ENCODE data around the gene CUEDC2.

CUEDC2 gene

DNA sequence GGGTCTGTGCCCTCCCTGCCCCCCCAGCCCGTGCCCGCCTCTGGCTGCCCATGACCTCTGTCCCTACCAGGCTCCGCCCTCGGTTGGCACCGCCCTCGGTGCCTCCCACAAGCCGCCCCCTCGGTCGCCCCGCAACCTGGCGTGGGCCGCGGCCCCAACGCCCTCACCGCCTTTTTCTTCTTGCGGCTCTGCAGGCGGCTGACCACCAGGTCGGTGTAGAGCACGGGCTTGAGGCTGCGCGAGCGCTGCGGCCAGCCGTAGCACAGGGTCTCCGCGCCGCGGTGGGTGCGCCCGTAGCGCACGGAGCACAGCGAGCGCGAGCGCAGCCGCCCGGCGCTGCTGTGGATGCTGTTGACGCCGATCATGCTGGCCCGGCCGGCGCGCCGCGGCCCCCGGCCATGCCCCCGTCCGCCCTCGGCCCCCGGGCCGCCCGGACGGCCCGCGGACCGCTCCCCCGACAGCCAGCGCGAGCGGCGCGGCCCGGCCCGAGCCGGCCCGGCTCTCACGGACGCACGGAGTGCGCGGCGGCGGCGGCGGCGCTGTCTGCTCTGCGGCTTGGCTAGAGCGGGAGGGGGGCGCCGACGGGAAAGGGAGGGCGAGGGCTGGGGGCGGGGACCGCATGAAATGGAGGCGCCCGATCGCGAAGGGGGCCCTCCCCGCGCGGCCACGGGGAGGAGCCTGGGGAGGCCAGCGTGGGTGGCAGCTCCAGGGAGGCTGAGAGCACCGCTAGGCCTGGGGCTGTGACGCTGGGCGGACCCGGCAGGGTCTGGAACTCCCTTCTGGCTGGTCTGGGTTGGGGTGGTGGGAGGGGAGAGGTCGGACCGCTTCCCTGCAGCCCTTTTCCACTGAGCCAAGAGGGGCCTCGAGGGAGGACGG lies 23.4 kb downstream of the CUEDC2 start:
- peak; percentile 77 to 79 for DNase-seq

GRCh38 chr10:102408131-102408727 lies 24.1 kb downstream of the CUEDC2 start:
- no peak for DNase-seq

DNA sequence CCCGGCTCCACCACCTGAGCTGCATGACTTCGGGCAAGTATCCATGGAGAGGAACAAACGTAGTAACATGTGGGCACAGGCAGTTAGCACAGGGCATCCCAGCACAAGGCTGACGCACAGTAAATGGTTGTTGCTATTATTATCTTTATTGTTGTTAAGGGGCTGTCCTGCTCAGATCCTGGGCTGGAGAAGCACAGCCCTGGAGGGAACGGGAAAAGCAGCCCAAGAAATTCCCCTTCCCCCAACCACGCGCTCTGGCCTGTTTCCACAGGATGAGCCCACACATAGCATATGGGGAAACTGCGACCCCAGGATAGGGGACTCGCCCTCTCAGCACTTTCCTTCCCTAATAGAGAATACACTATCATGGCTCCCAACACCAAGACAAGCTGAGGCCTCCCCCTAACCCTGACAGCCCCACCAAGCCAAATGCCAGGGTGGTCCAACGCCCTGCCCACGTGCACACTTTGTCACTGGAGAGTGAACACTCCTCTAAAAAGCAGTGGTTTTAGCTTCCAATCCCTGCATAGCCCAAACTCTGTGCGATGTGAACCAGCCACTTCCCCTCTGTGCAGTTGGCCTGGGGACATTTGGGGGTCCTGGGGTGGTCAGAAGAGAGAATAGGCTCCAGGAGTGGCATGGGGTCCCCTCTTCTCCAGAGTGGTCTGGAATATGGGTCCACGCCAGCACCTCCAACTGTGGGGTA lies 24.8 kb downstream of the CUEDC2 start:
- no peak for DNase-seq

DNA sequence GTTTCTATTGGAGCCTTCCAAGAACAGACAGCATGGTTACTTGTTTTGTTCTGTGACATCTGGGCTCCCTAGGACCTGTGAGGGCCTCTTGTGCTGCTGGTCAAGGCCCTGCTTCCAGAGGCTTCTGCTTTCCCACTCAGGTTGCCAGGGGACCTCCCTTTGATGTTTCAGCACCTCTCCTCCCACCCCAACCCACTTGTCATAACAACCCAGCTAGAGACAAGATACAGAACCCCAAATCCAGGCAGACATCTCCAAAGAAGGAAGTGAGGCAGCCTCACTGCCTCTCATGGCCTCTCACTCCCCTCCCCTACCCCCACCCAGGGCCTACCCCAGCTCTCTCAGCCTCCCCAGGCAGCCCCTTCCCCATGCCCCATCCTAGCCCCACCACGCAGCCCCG lies 25.6 kb downstream of the CUEDC2 start:
- DNase-seq = no peak

DNA sequence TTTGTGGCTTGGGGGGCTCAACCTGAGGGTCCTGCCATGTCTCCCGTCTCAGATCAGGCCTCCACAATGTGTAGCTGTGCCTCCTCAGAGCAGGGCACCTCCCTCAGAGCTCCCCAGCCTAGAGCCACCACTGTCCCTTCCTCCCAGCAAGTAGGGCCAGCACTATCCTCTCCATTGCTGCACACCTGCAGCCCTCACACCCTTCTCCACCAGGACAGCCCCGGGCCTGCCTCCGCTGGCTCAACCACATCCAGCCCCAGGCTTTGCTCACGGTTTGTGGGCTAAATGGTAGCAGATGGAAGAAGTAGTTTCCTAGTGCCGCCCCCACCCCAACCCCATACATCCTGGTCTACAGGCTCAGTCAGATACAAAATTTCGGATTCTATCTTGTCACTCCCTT lies 26.7 kb downstream of the CUEDC2 start:
- DNase-seq = no peak

DNA sequence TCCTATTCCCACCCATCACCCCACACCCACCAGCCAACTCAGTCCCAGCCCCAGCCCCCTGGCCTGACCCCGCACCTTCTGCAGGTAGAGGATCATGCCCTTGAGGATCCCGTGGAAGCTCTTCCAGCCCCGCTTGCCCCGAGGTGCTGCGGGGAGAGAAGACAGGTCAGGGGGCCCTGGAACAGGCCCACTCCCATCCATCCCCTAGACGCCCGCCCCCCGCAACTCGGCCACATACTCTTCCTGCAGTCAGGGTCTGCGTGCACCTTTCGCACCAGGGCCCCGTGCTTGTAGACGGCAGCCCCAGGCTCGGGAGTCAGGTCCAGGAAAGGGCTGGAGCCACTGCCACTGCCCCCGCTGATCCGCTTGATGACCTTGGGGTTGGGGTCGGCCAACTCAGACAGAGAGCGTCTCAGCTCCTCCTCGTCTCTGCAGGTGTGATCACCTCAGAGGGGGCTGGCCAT lies 27.2 kb downstream of the CUEDC2 start:
- DNase-seq = no peak

DNA sequence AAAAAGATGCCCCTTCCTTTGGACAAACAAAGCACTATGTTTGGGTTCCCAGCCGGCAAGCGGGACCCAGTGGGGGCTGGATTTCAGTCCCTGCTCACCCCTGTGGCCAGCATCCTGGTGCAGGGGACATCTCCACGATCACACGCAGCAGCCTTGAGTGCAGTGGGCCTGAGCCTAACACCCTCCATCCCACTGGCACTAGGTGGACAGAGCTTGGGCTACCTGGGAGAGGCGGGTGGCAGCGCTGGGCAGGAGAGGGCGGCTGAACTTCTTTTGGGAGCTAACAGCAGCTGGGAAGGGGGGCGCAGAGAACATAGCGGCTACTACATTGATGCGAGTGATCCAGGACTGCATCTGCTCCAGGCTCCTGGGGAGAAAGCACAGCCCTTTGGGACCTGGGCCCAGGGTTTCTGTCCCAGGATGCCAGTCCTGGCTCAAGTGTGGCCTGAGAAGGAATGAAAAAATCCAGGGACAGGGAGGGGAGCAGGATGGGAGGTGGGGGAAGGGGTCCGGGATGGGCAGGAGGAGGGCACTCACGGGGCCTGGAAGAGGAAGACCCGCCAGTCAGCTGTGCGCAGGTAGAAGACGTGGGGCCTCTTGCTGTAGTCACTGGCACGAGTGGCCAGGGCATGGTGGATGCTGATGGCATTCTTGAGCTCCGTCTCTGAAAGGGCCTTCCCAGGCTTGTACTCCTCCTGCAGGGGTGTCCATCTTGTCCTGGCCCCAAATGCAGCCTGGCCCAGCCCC lies 27.8 kb downstream of the CUEDC2 start:
- no peak for DNase-seq

DNA sequence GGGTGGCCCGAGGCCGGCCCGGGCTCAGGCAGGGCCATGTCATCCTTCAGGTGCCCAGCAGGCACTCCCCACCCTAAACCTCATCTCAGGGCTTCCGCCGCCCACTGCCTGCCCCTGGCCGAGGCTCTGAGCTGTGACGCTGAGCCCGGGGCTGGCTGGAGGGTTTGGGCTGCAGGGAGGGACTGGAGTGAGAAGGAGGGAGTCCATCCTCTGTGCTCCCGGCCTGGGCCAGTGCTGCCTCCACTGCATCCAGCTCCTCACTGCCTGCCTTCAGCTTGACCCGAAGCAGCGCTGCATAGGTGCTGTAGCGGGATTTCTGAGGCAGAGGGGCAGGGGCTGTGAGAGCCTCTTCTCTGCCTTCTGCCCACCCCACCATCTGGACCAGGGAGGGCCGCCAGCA lies 29.3 kb downstream of the CUEDC2 start:
- DNase-seq = no peak

GRCh38 chr10:102402512-102402896 lies 29.9 kb downstream of the CUEDC2 start:
- DNase-seq = no peak

- no peak for DNase-seq
These were observed 30.5 kb downstream of the CUEDC2 start for GRCh38 chr10:102401735-102402511.

GRCh38 chr10:102401342-102401654 lies 31.1 kb downstream of the CUEDC2 start:
- no peak for DNase-seq

DNA sequence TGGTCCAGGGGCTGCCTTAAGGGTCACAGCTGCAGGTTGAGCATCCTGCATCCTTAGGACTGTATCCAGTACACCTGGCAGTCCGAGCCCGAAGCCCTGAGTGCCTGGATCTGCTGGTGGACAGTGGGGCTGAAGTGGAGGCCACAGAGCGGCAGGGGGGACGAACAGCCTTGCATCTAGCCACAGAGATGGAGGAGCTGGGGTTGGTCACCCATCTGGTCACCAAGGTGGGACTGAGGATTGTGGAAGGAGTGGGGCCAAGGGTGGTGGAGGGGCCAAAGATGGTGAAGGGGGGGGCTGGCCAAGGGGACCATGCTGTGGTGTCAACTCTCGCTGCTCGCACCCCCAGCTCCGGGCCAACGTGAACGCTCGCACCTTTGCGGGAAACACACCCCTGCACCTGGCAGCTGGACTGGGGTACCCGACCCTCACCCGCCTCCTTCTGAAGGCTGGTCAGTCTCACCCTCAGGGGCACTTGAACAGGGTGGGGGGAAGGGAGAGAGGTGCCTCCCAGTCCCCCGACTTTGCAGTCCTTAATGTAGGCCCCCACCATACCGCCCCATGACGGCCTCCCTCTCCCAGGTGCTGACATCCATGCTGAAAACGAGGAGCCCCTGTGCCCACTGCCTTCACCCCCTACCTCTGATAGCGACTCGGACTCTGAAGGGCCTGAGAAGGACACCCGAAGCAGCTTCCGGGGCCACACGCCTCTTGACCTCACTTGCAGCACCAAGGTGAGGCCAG lies 31.6 kb downstream of the CUEDC2 start:
- no peak for DNase-seq

DNA sequence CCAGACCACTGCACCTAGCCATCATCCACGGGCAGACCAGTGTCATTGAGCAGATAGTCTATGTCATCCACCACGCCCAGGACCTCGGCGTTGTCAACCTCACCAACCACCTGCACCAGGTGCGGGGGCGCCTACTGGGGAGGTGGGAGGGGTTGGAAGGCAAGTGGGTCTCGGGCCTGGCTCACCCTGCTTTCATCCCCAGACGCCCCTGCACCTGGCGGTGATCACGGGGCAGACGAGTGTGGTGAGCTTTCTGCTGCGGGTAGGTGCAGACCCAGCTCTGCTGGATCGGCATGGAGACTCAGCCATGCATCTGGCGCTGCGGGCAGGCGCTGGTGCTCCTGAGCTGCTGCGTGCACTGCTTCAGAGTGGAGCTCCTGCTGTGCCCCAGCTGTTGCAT lies 32.3 kb downstream of the CUEDC2 start:
- no peak for DNase-seq

- DNase-seq = peak; percentile 79 to 81
These were observed 33.0 kb downstream of the CUEDC2 start for GRCh38 chr10:102399217-102400021.

DNA sequence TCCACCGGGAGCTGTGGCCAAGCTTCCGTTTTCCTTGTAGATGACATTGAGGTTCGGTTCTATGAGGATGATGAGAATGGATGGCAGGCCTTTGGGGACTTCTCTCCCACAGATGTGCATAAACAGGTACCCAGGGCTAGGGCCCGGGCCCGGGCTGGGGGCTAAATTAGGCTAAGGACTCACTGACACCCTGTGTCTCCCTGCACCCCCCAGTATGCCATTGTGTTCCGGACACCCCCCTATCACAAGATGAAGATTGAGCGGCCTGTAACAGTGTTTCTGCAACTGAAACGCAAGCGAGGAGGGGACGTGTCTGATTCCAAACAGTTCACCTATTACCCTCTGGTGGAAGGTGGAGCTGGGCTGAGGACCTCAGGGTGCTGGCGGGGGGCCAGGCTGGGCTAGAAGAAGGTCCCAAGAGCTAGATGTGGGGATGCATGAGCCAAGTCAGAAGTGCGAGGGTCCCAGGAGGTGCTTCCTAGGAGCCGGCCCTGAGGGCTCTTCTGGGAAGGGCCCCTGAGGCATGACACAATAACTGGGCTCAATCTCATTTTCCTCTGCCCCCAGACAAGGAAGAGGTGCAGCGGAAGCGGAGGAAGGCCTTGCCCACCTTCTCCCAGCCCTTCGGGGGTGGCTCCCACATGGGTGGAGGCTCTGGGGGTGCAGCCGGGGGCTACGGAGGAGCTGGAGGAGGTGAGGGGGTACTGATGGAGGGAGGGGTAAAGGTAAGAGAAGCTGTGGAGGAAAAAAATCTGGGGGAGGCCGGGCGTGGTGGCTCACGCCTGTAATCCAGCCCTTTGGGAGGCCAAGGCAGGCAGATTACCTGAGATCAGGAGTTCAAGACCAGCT lies 34.0 kb downstream of the CUEDC2 start:
- DNase-seq = no peak

GRCh38 chr10:102397222-102398171 lies 34.9 kb downstream of the CUEDC2 start:
- DNase-seq = no peak

DNA sequence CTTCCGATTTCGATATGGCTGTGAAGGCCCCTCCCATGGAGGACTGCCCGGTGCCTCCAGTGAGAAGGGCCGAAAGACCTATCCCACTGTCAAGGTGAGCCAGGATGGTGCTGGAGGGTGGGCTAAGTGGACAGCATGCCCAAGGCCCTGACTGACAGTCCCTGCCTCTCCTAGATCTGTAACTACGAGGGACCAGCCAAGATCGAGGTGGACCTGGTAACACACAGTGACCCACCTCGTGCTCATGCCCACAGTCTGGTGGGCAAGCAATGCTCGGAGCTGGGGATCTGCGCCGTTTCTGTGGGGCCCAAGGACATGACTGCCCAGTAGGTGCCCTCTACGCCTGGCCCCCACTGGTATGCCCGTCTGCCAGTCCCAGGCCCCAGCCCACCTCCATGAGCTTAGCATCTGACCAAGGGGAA lies 35.6 kb downstream of the CUEDC2 start:
- DNase-seq = no peak

- no peak for DNase-seq
These were observed 36.1 kb downstream of the CUEDC2 start for GRCh38 chr10:102396317-102396650.
